WTC11 (cell line): ENCODE measurements around the gene SPATA31A3. TPM values are rescaled to one million over a fixed set of nuclear protein-coding genes. Genes with fewer than 3 reads are reported as not detected.
"Not testable (repeated sequence)": the region's sequence is repeated elsewhere in the genome, so short reads cannot be mapped to it uniquely, and the experiment has no call there.

ENCODE experiments used
- ATAC-seq: fragments of 200-7000 bp; cut with Tn5 transposase; 2 replicates; pipeline ENCODE4 v1.10.0; 2021; ENCODE audit warnings: mild to moderate bottlenecking, moderate library complexity
- Bru-seq: library from RNA; stranded (reverse); fragments of 400-500 nt; gene quantifications from one replicate; lab custom pipeline; 2021; lab: Mats Ljungman, UMichigan
- CTCF ChIA-PET: fragments of 300-600 bp; sonication (Branson Sonifier 250); formaldehyde crosslinking; loops from one replicate; lab custom pipeline; 2021; ENCODE audit warnings: antibody characterized with exemption; lab: Charles Lee
- POLR2A ChIA-PET: fragments of 350-600 bp; sonication (Branson Sonifier 250); formaldehyde crosslinking; loops from one replicate; lab custom pipeline; 2021; ENCODE audit warnings: antibody characterized with exemption; lab: Charles Lee
- DNase-seq: peaks from one replicate; pipeline ENCODE4 v3.0.0; 2021; ENCODE audit warnings: low spot score
- H3K27ac Mint-ChIP-seq: 2 replicates; pipeline ENCODE4 v1.8.0; 2021; ENCODE audit warnings: mixed read lengths
- H3K27me3 Mint-ChIP-seq: 2 replicates; pipeline ENCODE4 v1.8.0; 2021; ENCODE audit warnings: low read depth, mild to moderate bottlenecking, moderate library complexity, mixed read lengths
- H3K36me3 Mint-ChIP-seq: 2 replicates; pipeline ENCODE4 v1.8.0; 2021; ENCODE audit warnings: mixed read lengths
- H3K4me1 Mint-ChIP-seq: 2 replicates; pipeline ENCODE4 v1.8.0; 2022; ENCODE audit warnings: mixed read lengths
- H3K4me3 Mint-ChIP-seq: 2 replicates; pipeline ENCODE4 v1.8.0; 2021; ENCODE audit warnings: mild to moderate bottlenecking, moderate library complexity, mixed read lengths
- H3K9me3 Mint-ChIP-seq: 2 replicates; pipeline ENCODE4 v1.8.0; 2021; ENCODE audit warnings: mixed read lengths
- long read RNA-seq, 3 experiments: library from RNA in 1 of 3; library from capped mRNA in 1 of 3; library from polyadenylated mRNA in 1 of 3; unstranded in 2 of 3; stranded (forward) in 1 of 3; transcript quantifications; one replicate each; pipeline ENCODE4 v2.0.0, GENCODE V29; 2021
- total RNA-seq: library from RNA; stranded (reverse); gene quantifications from 3 replicates; pipeline ENCODE4 v1.2.3, GENCODE V29; 2021

SPATA31A3 gene
- total RNA-seq (not detected in 3 replicates), Bru-seq, nascent RNA (not detected)
- long read RNA-seq, experiment 1: 0 reads
- long read RNA-seq, experiment 2: 0 reads
- long read RNA-seq, experiment 3: 0 reads

DNA sequence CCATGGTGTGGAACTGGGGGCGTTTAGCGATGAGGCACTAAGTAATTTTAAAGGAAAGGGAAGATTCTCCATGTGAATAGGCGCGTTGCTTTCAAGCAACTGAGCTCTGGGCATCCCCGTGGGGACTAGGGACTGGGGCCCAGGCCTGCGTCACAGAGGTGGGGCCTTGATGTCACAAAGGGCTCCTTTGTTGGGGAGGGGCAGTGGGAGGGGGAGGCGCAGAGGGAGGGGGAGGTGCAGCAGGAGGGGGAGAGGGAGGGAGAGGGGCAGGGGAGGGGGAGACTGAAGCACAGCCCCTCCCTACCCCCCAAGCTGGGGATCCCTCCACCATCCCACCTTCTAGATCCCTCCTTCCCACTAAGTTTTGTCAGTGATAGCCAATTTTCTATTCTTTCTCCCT, at the start of gene SPATA31A3:
SPATA31A3 (minus strand) TSS at position 101 of the 400 bp plus-strand sequence; CDS start at position 72, 29 bp downstream.
- H3K36me3 Mint-ChIP-seq, CTCF ChIA-PET, H3K9me3 Mint-ChIP-seq, H3K4me3 Mint-ChIP-seq, ATAC-seq, H3K27ac Mint-ChIP-seq, POLR2A ChIA-PET, H3K4me1 Mint-ChIP-seq, H3K27me3 Mint-ChIP-seq, DNase-seq: not testable (repeated sequence)

DNA sequence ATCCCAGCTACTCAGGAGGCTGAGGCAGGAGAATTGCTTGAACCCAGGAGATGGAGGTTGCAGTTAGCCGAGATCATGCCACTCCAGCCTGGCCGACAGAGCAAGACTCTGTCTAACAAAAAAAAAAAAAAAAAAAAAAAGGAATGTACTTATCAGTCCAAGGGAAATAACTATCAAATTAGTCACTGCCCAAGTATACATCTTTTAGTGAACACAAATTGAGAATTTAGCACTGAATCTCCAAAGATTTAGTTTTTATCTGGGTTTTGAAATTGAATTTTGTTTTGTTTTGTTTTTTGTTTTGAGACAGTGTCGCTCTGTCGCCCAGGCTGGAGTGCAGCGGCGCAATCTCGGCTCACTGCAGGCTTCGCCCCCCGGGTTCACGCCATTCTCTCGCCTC, 39.8 kb downstream of the SPATA31A3 start:
- H3K4me1 Mint-ChIP-seq, H3K27me3 Mint-ChIP-seq, DNase-seq, H3K4me3 Mint-ChIP-seq, POLR2A ChIA-PET, H3K36me3 Mint-ChIP-seq, CTCF ChIA-PET, H3K9me3 Mint-ChIP-seq, H3K27ac Mint-ChIP-seq, ATAC-seq: not testable (repeated sequence)

DNA sequence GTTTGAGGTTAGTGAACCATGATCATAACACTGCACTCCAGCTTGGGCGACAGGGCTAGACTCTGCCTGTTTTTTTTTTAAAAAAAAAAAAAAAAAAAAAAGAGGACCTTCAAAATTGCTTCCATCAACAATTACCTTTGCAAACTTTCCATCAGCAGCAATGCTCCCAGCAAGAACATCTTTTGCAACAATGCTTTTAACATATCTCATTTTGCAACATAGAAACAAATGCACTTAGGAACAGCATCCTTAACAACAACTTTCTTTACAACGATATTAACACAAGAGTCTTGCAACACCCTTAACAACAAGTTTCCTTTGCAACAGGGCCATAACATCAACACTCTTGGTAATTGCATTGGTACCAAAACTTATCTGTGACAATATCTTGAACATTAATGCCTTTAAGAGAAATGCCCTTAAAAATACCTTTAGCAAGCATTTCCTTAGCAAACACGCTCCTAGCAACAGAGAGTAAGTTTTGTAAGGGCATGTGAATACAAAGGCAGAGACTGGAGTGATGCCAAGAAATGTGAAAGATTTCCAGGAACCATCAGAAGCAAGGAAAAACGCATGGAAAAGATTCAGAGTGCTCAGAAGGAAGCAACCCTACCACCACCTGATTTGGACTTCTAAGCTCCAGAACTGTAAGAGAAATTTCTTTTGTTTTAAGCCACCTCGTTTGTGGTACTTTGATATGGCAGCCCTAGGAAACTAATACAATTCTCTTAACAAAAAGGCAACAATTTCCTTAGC, 49.8 kb downstream of the SPATA31A3 start:
- ATAC-seq, H3K4me1 Mint-ChIP-seq, H3K27me3 Mint-ChIP-seq, H3K36me3 Mint-ChIP-seq, DNase-seq, CTCF ChIA-PET, POLR2A ChIA-PET, H3K27ac Mint-ChIP-seq, H3K9me3 Mint-ChIP-seq, H3K4me3 Mint-ChIP-seq: not testable (repeated sequence)

DNA sequence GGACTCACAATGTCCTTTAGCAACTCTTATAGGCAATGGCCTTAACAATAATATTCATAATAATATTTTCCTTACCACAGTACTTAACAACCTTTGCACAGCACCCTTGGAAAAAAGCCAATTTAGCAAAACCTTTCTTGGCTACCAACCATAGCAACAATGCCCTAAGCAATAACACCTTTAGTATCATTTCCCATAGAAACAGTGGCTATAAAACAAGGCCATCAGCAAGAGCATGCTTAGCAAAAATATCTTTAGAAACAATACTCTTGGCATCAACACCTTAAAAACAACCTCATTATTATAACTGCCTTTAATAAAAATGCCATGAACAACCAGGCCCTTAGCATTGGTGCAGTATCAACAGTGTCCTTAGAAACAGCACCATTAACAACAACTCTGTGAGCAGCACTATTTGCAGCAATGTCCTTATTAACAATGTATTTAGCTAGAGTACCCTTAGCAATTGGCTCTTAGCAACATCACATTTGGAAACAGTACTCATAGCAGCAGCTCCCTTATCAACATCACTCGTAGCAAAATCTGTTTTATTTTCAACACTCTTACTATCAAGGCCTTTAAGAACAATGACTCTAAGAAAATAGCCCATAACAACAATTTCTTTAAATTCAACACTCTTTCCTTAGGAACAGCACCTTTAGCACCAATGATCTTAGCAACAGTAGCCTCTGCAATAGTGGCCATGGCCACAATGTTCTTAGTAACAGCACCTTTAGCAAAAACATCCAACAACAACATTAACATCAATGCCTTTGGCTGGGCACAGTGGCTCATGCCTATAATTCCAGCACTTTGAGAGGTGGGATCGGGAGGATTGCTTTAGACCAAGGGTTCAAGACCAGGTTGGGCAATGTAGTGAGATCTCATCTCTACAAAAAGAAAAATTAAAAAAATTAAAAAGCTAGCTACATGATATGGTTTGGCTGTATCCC, 52.2 kb downstream of the SPATA31A3 start:
- H3K27me3 Mint-ChIP-seq, H3K4me1 Mint-ChIP-seq, H3K4me3 Mint-ChIP-seq, CTCF ChIA-PET, ATAC-seq, H3K27ac Mint-ChIP-seq, POLR2A ChIA-PET, H3K9me3 Mint-ChIP-seq, DNase-seq, H3K36me3 Mint-ChIP-seq: not testable (repeated sequence)

DNA sequence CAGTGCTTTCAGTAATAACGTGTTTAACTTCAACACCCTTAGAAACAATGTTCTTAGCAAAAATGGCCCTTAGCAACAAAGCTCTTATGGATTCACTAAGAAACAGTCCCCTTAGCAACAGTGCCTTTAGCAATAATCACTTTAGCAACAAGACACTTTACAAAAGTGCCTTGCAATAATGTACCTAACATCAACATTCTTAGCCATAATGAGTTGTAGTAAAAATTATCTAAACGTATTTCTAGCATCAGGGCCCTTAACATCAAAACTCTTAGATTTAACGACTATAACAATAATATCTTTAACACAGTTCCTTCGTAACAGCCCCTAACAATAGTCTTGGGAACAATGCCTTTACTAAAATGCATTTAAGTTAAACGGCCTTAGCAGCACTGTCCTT, 54.0 kb downstream of the SPATA31A3 start:
- DNase-seq, H3K27me3 Mint-ChIP-seq, H3K9me3 Mint-ChIP-seq, H3K4me1 Mint-ChIP-seq, H3K27ac Mint-ChIP-seq, H3K36me3 Mint-ChIP-seq, H3K4me3 Mint-ChIP-seq, CTCF ChIA-PET, ATAC-seq, POLR2A ChIA-PET: not testable (repeated sequence)

DNA sequence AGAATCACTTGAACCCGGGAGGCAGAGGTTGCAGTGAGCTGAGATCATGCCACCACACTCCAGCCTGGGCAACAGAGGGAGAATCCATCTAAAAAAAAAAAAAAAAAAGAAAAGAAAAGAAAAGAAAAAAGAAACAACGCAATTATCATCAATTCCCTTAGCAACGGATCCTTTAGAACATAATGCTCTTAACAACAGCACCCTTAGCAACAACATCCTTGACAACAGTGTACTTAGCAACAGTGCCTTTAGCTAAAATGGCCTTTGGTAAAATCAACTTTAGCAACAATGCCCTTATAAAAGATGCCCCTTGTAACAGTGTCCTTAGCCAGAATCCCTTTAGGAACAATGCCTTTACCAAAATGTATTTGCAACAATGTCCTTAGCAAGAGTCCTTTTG, 54.7 kb downstream of the SPATA31A3 start:
- H3K4me1 Mint-ChIP-seq, H3K4me3 Mint-ChIP-seq, H3K9me3 Mint-ChIP-seq, CTCF ChIA-PET, H3K27me3 Mint-ChIP-seq, H3K27ac Mint-ChIP-seq, DNase-seq, ATAC-seq, POLR2A ChIA-PET, H3K36me3 Mint-ChIP-seq: not testable (repeated sequence)

Other genes starting within 250 kb of the SPATA31A3 start
- 5.0 to 5.7 TPM (median 5.4 TPM) in 3 replicates for gene ZNF658, start 91.8 kb downstream of the SPATA31A3 start, total RNA-seq